GM21381 (cell line): ENCODE measurements around the gene OR6P1.

ENCODE experiments used
- ATAC-seq: cut with Tn5 transposase; IDR thresholded peaks from one replicate; pipeline ENCODE4 v1.9.1; 2021; ENCODE audit warnings: mild to moderate bottlenecking, moderate library complexity; ENCODE audit not compliant: unreplicated experiment

Gene OR6P1, protein sequence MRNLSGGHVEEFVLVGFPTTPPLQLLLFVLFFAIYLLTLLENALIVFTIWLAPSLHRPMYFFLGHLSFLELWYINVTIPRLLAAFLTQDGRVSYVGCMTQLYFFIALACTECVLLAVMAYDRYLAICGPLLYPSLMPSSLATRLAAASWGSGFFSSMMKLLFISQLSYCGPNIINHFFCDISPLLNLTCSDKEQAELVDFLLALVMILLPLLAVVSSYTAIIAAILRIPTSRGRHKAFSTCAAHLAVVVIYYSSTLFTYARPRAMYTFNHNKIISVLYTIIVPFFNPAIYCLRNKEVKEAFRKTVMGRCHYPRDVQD

DNA sequence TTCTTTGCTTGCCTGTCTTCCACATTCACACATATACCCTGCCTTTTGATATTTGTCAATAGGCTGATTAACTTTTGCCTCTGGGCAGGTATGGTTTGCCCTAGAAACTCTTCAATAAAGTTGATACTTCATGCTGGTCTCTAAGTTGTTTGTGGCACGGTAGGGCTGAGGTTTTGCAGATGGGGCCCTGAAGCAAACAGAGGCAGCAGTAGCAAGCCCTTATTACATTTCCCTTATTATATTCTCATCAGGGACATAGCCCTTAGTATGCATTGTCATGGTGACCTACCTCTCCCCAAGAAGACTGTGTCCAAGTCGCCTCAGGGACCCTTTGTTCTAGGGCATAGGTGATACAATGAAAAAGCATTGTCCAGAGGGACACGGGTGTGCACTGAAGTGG is at the start of gene OR6P1:
Gene OR6P1 (minus strand): TSS at position 101 of the 400 bp plus-strand sequence. CDS start 6,976 bp downstream, outside the sequence.
- no peak for ATAC-seq

GRCh38 chr1:158613764-158614163 is 43.4 kb upstream of the OR6P1 start:
- no peak for ATAC-seq

DNA sequence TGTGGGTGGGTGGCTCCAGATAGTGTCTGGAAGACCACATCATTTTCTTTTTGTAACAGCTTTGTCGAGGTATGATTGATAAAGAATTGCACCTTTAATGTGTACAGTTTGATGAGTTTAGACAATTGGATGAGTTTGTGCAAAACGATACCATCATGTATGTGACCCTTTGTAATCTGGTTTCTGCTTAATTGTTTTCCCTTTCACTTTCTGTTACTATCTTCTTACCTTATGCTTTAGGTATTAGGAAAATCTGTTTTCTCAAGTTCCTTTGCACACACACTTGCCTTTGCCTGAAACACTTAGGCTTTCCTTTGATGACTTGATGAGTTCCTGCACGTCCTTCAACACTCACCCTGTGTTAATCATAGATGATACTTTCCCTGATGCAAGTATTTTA is 41.5 kb upstream of the OR6P1 start:
- no peak for ATAC-seq

DNA sequence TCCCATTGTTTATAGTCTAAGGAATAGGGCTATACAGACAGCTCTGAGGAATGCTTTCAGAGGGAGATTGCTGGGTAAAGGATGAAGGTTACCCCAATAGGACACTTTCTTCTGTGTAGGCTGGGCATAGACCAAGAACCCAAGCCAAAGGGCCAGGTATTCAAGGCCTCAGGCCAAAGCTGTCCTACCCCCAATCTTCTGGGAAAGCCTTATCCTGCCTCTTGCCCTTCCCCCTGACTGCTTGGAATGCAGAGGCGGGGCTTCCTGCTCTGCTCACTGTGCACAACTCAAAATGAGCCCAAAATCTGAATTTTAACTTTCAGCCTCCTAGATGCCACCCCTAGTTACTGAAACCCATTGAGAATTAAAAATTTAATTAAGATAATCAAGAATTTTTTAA is 36.9 kb upstream of the OR6P1 start:
- ATAC-seq: no peak

DNA sequence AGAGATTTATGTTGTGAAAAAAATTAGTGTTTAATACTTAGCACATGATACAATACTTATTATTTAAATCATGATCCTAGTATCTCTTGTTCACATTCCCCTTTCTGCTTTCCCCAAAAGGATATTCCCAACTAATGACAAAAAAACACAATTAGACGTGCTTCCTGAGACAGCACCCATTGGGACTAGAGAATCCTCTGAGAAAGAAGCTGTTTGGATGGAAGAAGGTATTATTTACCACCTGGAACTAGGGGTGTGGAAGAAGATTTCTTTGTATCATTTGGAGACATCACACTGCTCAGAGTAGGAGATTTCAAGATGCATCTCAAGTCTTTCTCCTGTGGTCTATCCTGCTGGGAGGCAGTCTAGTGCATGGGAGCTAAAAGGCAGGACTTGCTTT is 34.6 kb upstream of the OR6P1 start, which contains the start of gene OR10Z1:
Gene OR10Z1 (plus strand): TSS at position 301 of the 400 bp plus-strand sequence. CDS start 1,171 bp downstream, outside the sequence.
- no peak for ATAC-seq

DNA sequence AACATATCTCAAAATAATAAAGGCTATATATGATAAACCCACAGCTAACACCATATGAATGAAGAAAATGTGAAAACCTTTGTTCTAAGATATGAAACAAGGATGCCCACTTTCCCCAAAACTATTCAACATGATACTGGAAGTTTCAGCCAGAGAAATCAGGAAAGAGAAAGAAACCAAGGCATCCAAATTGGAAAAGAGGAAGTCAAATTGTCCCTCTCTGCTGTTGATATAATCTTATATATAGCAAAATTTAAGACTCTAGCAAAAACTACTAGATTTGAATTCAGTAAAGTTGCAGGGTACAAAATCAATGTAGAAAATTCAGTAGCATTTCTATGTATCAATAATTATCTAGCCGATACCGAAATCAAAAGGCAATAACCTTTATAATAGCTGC is 30.4 kb upstream of the OR6P1 start:
- ATAC-seq: no peak

DNA sequence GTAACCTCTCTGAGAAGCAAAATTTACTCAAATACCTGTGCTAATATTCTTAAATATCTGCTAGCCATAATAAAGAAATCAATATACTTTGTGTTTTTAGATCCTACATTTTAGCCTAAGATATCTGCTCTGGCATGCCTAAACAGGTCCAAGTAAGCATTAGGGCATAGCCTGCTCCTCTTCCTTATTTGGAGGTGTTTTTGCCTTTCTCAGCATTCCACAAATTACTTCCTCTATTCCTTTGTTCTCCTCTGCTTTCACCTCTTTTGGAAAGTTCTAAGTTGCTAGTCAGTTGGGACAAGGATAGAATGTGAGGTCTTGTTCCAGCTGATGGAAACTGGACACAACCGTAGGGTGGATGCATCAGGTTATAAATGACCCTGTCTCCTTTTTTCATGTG is 16.6 kb upstream of the OR6P1 start:
- ATAC-seq: no peak

GRCh38 chr1:158583962-158584361 is 13.6 kb upstream of the OR6P1 start:
- ATAC-seq: no peak

DNA sequence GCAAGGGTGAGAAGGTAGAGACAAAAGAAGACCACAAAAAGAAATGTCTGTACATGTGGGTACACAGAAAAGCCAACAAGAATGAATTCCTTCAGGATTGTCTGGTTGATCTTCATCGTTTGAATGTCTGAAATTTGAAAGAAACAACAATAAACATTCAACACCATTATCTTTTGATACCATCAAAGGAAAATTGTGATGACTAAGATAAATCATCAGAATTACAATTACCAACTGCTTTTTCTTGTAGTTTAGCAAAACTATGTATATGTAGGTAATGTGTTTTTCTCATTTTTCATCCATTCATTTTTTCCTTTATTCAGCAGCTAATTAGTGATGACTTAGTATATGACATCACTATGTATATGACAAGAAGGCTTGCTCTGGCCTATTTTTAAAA is 9.4 kb upstream of the OR6P1 start, which contains the start of gene OR10X1:
Gene OR10X1 (minus strand): TSS at position 167 of the 400 bp plus-strand sequence. CDS start 0 bp downstream, at position 167.
- ATAC-seq: no peak

DNA sequence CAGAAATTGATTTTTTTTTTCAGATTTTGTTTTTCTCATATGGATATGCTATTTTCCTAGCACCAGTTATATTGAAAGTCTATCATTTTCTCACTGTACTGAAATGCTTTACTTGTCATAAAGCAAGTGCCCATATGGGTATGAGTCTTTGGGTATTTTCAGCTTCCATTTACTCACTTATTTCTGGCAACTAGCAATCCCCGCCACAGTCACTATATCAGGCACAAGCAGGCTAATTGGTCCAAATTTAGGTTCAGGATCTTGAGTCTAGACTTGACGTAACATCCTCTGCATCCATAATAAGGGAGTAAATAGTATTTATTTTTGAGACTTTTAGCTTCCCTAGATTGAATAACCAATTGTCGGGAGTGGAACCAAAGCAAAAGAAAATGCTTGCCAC is 7.2 kb upstream of the OR6P1 start:
- ATAC-seq: no peak

- no peak for ATAC-seq
Observed at GRCh38 chr1:158572226-158572625, 1.8 kb upstream of the OR6P1 start.

DNA sequence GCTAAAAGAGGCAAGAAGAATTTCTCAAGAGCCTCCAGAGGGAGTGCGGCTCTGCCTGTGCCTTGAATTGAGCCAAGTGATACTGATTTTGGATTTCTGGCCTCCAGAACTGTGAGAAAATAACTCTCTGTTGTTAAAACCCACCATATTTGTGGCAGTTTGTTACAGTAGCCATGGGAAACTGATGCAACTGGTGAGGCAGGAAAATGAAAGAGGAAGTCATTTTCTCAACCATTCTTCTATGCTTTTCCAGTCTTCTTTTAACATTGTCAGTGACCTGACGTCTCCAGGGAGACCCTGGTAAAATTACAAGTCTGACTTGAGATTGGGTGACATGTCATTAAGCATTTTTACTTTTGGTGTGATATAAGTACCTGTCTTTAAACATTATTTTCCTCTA is 5.8 kb downstream of the OR6P1 start:
- ATAC-seq: no peak

DNA sequence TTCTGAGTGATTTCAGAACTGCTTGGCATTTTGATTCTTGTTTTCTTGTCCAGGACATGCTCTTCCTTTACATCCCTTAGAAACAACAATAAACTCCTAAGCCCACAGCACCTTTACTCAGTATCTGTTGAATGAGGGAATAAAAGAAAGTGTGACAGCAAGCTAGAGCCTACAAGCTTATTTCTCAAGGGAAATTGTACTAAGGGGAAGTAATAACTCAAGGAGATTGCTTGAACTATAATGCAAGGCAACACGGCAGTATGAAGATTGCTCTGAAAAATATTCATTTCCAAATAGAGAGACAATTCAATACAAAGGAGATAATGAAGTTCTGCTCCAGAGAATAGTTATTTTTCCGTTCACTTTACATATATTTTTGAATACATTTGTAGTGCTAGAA is 6.5 kb downstream of the OR6P1 start:
- no peak for ATAC-seq

GRCh38 chr1:158559696-158560095 is 10.7 kb downstream of the OR6P1 start:
- no peak for ATAC-seq

- ATAC-seq: no peak
Observed at GRCh38 chr1:158554352-158554751, 16.0 kb downstream of the OR6P1 start, which contains the start of gene OR6Y1. OR6Y1 (minus strand) TSS chr1:158554405; CDS start chr1:158548105, 6,300 bp downstream.

DNA sequence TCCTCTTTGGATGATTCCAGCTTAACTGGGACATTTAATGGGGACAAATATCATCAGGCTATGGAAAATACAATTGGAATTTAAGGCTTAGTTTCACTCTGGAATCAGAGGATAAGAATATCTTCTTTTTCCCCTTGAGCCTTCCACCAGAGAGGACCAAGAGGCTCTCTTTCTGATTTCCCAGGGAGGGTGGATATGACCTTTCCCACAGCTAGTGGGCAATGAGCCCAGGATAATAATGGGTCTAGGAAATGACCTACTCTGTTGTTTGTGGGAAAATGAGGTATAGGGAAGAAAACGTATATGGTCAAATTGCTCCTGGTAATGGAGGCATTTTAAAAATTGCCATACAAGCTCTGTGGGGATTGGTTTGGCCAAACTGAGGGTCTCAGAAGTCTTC is 18.1 kb downstream of the OR6P1 start:
- no peak for ATAC-seq

- no peak for ATAC-seq
Observed at GRCh38 chr1:158547533-158547932, 22.8 kb downstream of the OR6P1 start.

- no peak for ATAC-seq
Observed at GRCh38 chr1:158537609-158538008, 32.8 kb downstream of the OR6P1 start.

DNA sequence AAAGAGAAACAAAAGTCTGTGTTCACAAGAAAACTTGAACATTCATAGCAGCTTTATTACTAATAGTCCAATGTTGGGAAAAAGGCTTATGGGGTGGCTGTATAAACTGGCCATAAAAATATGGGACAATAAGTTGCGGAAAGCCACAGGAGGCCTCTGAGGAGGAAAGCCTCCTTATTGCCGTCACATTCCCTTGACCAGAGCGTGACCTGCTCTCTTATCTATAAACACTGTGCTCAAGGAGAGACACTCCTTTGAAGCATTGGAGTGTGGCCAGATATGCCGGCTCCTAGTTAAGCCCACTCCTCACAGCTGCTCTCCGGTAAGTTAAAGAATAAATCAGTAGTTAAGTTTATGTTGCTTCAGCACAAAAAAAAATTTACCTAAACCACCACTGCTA is 35.9 kb downstream of the OR6P1 start:
- no peak for ATAC-seq

DNA sequence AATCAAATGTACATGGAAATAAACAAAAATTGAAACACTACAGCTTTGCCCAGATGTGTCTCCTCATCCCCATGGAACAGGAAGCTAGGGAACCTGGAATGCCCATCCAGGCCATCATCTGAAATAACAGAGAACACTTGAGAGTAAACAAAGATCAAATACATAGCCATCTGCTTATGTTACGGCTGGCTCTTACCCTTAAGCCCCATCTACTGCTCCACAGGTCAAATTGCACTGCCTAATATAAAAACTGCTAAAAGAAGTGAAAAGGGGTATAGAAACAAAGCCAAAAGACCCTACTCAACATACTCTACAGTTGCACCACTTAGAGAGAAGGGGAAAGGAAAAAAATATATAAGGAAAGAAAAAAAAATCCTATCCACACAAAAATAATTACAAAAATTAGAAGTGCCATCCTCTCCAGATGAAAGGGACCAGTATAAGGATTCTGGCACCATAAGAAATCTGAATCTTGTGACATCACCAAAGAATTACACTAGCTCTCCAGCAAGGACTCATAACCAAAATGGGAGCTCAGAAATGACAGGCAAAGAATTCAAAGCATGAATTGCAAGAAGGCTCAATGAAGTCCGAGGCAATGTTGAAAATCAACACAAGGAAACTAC is 43.1 kb downstream of the OR6P1 start:
- no peak for ATAC-seq

- no peak for ATAC-seq
Observed at GRCh38 chr1:158521666-158522058, 48.7 kb downstream of the OR6P1 start.

DNA sequence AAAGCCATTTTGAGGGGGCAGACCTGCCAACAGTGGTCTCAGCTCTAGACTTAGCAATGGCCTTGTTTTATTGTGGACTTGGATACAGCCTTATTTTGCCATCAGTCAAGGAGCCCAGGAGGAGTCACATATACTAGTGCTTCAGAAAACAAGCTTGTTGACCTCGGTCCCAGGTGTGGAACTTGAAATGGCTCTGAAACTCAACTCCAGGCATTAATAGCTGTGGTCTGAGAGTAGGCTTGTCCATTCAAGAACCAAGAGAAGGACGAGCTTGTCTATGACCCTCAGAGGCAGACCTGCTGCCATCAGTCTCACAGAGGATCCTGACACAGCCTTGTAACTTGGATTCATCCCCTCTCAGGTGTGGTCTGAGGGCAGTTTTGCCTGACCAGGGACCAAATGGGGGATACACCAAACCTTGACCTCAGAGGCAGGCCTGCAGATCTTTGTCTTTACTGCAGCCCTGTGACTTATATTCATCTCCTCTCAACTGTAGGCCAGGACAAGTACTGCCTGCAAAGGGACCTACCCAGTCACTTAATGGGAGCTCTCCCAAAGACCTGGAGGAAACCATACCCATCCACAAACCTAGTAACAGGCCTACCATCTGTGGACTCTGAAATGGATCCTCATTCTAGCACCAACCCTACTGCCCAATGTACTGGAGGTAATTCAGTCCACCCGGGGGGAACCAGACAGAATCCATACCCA is 49.3 kb downstream of the OR6P1 start:
- ATAC-seq: no peak
